RCC 7860 (cell line): Measurements from ENCODE around the gene PCDHA8.
"Not testable (repeated sequence)": the region's sequence is repeated elsewhere in the genome, so short reads cannot be mapped to it uniquely, and the experiment has no call there.

Source experiments
- DNase-seq: peaks from one replicate; pipeline ENCODE4 v3.0.0-alpha.2; 2015; ENCODE audit warnings: low spot score
- FAIRE-seq: peaks from 2 replicates; lab custom pipeline; 2012; peaks lifted over from hg19 to GRCh38; lab: Jason Lieb, UNC

Gene PCDHA8, protein sequence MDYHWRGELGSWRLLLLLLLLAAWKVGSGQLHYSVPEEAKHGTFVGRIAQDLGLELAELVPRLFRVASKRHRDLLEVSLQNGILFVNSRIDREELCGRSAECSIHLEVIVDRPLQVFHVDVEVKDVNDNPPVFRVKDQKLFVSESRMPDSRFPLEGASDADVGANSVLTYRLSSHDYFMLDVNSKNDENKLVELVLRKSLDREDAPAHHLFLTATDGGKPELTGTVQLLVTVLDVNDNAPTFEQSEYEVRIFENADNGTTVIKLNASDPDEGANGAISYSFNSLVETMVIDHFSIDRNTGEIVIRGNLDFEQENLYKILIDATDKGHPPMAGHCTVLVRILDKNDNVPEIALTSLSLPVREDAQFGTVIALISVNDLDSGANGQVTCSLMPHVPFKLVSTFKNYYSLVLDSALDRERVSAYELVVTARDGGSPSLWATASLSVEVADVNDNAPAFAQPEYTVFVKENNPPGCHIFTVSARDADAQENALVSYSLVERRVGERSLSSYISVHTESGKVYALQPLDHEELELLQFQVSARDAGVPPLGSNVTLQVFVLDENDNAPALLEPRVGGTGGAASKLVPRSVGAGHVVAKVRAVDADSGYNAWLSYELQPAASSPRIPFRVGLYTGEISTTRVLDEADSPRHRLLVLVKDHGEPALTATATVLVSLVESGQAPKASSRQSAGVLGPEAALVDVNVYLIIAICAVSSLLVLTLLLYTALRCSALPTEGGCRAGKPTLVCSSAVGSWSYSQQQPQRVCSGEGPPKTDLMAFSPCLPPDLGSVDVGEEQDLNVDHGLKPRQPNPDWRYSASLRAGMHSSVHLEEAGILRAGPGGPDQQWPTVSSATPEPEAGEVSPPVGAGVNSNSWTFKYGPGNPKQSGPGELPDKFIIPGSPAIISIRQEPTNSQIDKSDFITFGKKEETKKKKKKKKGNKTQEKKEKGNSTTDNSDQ

GRCh38 chr5:140840978-140841962 is at the start of gene PCDHA8:
TSS of gene PCDHA8 (plus strand) at chr5:140841187. CDS start at chr5:140841322, 135 bp downstream.
- FAIRE-seq (no peak), DNase-seq (no peak)

GRCh38 chr5:140794595-140795258 is 46.3 kb upstream of the PCDHA8 start, which contains the start of gene PCDHA2:
TSS of gene PCDHA2 (plus strand) at chr5:140794852.
- DNase-seq (no peak), FAIRE-seq (no peak)

- no peak for FAIRE-seq
- no peak for DNase-seq
Observed at GRCh38 chr5:140795259-140795641, 45.7 kb upstream of the PCDHA8 start.

DNA sequence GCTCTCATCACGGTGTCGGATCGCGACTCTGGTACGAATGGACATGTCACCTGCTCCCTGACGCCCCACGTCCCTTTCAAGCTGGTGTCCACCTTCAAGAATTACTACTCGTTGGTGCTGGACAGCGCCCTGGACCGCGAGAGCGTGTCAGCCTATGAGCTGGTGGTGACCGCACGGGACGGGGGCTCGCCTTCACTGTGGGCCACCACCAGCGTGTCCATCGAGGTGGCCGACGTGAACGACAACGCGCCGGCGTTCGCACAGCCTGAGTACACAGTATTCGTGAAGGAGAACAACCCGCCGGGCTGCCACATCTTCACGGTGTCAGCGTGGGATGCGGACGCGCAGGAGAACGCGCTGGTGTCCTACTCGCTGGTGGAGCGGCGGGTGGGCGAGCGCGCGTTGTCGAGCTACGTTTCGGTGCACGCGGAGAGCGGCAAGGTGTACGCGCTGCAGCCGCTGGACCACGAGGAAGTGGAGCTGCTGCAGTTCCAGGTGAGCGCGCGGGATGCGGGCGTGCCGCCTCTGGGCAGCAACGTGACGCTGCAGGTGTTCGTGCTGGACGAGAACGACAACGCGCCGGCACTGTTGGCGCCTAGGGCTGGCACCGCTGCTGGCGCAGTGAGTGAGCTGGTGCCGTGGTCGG is 44.8 kb upstream of the PCDHA8 start:
- FAIRE-seq, result not testable (repeated sequence)

DNA sequence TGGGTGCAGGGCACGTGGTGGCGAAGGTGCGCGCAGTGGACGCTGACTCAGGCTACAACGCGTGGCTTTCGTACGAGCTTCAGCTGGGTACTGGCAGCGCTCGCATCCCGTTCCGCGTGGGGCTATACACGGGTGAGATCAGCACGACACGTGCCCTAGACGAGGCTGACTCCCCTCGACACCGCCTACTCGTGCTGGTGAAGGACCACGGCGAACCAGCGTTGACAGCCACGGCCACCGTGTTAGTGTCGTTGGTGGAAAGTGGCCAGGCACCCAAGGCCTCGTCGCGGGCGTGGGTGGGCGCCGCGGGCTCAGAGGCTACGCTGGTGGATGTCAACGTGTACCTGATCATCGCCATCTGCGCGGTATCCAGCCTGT is 44.3 kb upstream of the PCDHA8 start:
- FAIRE-seq, result no peak
- no peak for DNase-seq

More for the DNA sequence above, 44.8 kb upstream of the PCDHA8 start:
- DNase-seq, result not testable (repeated sequence)

- DNase-seq, result no peak
- no peak for FAIRE-seq
Observed at GRCh38 chr5:140800816-140801493, 40.0 kb upstream of the PCDHA8 start, which contains the start of gene PCDHA3. TSS of gene PCDHA3 (plus strand) at chr5:140801057.

DNA sequence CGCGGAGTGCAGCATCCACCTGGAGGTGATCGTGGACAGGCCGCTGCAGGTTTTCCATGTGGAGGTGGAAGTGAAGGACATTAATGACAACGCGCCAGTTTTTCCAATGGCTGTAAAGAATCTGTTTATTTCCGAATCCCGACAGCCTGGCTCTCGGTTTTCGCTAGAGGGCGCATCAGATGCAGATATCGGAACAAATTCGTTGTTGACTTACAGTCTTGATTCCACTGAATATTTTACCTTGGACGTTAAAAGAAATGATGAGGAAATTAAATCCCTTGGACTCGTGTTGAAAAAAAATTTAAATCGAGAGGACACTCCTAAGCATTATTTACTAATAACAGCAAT is 39.5 kb upstream of the PCDHA8 start:
- DNase-seq, result no peak
- no peak for FAIRE-seq

DNA sequence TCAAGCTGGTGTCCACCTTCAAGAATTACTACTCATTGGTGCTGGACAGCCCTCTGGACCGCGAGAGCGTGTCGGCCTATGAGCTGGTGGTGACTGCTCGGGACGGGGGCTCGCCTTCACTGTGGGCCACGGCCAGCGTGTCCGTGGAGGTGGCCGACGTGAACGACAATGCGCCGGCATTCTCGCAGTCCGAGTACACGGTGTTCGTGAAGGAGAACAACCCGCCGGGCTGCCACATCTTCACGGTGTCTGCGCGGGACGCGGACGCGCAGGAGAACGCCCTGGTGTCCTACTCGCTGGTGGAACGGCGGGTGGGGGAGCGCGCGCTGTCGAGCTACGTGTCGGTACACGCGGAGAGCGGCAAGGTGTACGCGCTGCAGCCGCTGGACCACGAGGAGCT is 38.6 kb upstream of the PCDHA8 start:
- DNase-seq, FAIRE-seq: not testable (repeated sequence)

DNA sequence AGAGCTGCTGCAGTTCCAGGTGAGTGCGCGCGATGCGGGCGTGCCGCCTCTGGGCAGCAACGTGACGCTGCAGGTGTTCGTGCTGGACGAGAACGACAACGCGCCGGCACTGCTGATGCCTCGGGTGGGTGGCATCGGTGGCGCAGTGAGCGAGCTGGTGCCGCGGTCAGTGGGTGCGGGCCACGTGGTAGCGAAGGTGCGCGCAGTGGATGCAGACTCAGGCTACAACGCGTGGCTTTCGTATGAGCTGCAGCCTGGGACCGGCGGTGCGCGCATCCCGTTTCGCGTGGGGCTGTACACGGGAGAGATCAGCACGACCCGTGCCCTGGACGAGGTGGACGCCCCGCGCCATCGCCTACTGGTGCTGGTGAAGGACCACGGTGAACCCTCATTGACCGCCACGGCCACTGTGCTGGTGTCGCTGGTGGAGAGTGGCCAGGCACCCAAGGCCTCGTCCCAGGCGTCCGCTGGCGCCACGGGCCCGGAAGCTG is 38.2 kb upstream of the PCDHA8 start:
- DNase-seq (no peak), FAIRE-seq (no peak)

DNA sequence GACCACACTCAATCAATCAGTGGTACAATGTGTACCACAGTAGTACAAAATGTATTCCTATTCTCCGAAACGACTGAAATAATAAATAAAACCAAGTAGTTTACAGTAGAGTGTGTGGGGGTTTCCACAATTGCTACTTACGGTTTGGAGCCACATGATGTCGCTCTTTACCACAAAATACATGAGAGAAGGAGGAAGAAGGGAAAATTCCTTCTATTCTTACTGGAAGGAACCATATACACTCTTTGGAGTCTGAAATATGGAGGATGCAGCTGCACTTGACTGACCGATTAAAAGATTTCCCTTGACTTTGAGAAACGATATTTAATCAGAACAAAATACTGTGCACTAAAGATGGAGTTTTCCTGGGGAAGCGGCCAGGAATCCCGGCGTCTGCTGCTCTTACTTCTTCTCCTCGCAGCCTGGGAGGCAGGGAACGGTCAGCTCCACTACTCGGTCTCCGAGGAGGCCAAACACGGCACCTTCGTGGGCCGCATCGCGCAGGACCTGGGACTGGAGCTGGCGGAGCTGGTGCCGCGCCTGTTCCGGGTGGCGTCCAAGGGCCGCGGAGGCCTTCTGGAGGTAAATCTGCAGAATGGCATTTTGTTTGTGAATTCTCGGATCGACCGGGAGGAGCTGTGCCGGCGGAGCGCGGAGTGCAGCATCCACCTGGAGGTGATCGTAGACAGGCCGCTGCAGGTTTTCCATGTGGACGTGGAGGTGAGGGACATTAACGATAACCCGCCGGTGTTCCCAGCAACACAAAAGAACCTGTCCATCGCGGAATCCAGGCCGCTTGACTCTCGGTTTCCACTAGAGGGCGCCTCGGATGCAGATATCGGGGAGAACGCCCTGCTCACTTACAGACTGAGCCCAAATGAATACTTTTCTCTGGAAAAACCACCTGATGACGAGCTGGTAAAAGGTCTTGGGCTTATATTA is 33.9 kb upstream of the PCDHA8 start, which contains the start of gene PCDHA4:
Gene PCDHA4 (plus strand): TSS at position 235 of the 942 bp plus-strand sequence.
- FAIRE-seq (no peak), DNase-seq (no peak)

DNA sequence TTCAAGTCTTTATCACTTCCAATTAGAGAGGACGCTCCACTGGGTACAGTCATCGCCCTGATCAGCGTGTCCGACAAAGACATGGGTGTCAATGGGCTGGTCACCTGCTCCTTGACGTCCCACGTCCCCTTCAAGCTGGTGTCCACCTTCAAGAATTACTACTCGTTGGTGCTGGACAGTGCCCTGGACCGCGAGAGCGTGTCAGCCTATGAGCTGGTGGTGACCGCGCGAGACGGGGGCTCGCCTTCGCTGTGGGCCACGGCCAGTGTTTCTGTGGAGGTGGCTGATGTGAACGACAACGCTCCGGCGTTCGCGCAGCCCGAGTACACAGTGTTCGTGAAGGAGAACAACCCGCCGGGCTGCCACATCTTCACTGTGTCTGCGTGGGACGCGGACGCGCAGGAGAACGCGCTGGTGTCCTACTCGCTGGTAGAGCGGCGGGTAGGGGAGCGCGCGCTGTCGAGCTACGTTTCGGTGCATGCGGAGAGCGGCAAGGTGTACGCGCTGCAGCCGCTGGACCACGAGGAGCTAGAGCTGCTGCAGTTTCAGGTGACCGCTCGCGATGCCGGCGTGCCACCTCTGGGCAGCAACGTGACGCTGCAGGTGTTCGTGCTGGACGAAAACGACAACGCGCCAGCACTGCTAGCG is 32.6 kb upstream of the PCDHA8 start:
- FAIRE-seq, DNase-seq: not testable (repeated sequence)

DNA sequence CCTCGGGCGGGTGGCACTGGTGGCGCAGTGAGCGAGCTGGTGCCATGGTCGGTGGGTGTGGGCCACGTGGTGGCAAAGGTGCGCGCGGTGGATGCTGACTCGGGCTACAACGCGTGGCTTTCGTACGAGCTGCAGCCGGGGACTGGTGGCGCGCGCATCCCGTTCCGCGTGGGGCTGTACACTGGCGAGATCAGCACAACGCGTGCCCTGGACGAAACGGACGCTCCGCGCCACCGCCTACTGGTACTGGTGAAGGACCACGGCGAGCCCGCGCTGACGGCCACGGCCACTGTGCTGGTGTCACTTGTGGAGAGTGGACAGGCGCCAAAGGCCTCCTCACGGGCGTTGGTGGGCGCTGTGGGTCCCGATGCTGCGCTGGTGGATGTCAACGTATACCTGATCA is 32.1 kb upstream of the PCDHA8 start:
- DNase-seq (no peak), FAIRE-seq (no peak)

GRCh38 chr5:140821375-140822280 is 19.4 kb upstream of the PCDHA8 start, which contains the start of gene PCDHA5:
TSS of gene PCDHA5 (plus strand) at chr5:140821613.
- peak; percentile 6 for DNase-seq
- FAIRE-seq, result no peak

DNA sequence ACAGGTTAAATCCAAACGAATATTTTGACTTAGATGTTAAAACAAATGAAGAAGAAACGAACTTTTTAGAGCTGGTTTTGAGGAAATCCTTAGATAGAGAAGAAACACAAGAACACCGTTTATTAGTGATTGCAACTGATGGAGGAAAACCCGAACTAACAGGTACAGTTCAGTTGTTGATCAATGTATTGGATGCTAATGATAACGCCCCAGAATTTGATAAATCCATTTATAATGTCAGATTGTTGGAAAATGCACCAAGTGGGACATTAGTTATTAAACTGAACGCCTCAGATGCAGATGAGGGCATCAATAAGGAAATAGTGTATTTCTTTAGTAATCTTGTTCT is 18.7 kb upstream of the PCDHA8 start:
- DNase-seq (no peak), FAIRE-seq (no peak)

- FAIRE-seq, result not testable (repeated sequence)
Observed at GRCh38 chr5:140822969-140823368, 18.0 kb upstream of the PCDHA8 start.

DNA sequence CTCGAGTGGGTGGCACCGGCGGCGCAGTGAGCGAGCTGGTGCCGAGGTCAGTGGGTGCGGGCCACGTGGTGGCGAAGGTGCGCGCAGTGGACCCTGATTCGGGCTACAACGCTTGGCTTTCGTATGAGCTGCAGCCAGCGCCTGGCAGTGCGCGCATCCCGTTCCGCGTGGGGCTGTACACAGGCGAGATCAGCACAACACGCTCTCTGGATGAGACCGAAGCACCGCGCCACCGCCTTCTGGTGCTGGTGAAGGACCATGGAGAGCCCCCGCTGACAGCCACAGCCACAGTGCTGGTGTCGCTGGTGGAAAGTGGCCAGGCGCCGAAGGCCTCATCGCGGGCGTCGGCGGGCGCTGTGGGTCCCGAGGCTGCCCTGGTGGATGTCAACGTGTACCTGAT is 17.5 kb upstream of the PCDHA8 start:
- no peak for DNase-seq
- FAIRE-seq, result no peak

More at GRCh38 chr5:140822969-140823368, 18.0 kb upstream of the PCDHA8 start:
- not testable (repeated sequence) for DNase-seq
